RWPE2 (cell line): ENCODE measurements around the gene TAF13.
A peak's percentile ranks its signal among the peaks of the same experiment; 100 is the strongest.

Experiments
- ATAC-seq: fragments of 200-7000 bp; cut with Tn5 transposase; 3 replicates; pipeline ENCODE4 v1.9.1; 2021; ENCODE audit warnings: low read depth
- DNase-seq: peaks from one replicate; pipeline ENCODE4 v3.0.0-alpha.2; 2020; ENCODE audit warnings: low spot score
- H3K27ac ChIP-seq: fragments of 450-650 bp; 2 replicates; pipeline ENCODE4 v1.5.1; 2017; ENCODE audit warnings: mild to moderate bottlenecking; ENCODE audit not compliant: poor library complexity, severe bottlenecking
- H3K27me3 ChIP-seq: fragments of 250-450 bp; sonication (Bioruptor Pico); 2 replicates; pipeline ENCODE4 v1.5.1; 2021; ENCODE audit warnings: mild to moderate bottlenecking, moderate library complexity; ENCODE audit not compliant: insufficient read depth, poor library complexity, severe bottlenecking
- H3K36me3 ChIP-seq: fragments of 250-450 bp; sonication (Bioruptor Pico); 2 replicates; pipeline ENCODE4 v1.5.1; 2020; ENCODE audit warnings: low read depth, mild to moderate bottlenecking, moderate library complexity
- H3K4me1 ChIP-seq: fragments of 250-450 bp; sonication (Bioruptor Pico); 2 replicates; pipeline ENCODE4 v1.5.1; 2021; ENCODE audit warnings: mild to moderate bottlenecking, moderate library complexity; ENCODE audit not compliant: insufficient read depth, poor library complexity, severe bottlenecking
- H3K4me3 ChIP-seq: fragments of 250-450 bp; sonication (Bioruptor Pico); 2 replicates; pipeline ENCODE4 v1.5.1; 2021; ENCODE audit warnings: mild to moderate bottlenecking, moderate library complexity; ENCODE audit not compliant: severe bottlenecking
- H3K9me3 ChIP-seq: fragments of 250-450 bp; sonication (Bioruptor Pico); 2 replicates; pipeline ENCODE4 v1.5.1; 2021; ENCODE audit warnings: mild to moderate bottlenecking, moderate library complexity; ENCODE audit not compliant: severe bottlenecking
- CTCF ChIP-seq: fragments of 450-650 bp; IDR thresholded peaks from one replicate; pipeline ENCODE4 v1.5.1; 2017; ENCODE audit warnings: mild to moderate bottlenecking, moderate library complexity; ENCODE audit not compliant: poor library complexity, severe bottlenecking

TAF13 gene

GRCh38 chr1:109075531-109076490, at the start of gene TAF13:
Gene TAF13, minus strand, starts transcription at chr1:109076003. Its CDS starts 56 bp downstream, at chr1:109075947.
- peaks cover 10% of the 10 kb centered on the region for H3K36me3 ChIP-seq
- H3K4me3 ChIP-seq, result peak within 1 kb of the TSS; percentile 53
- peaks cover 10% of the 10 kb centered on the region for H3K4me1 ChIP-seq
- TF ChIP-seq CTCF, result no peak
- ATAC-seq (peak; percentile 100), DNase-seq (peak; percentile 91)
- H3K27me3 ChIP-seq, result no peaks in the 10 kb centered on the region
- H3K27ac ChIP-seq, result peak within 1 kb of the TSS; percentile 62
- H3K9me3 ChIP-seq, result no peaks in the 10 kb centered on the region

- no peak overlapping the region for H3K4me3 ChIP-seq
- H3K9me3 ChIP-seq, result no peaks in the 10 kb centered on the region
- no peak overlapping the region for H3K27ac ChIP-seq
- no peak for TF ChIP-seq CTCF
- peaks cover 2% of the 10 kb centered on the region for H3K27me3 ChIP-seq
- H3K4me1 ChIP-seq, result no peaks in the 10 kb centered on the region
- no peaks in the 10 kb centered on the region for H3K36me3 ChIP-seq
- ATAC-seq (no peak), DNase-seq (no peak)
Measured at GRCh38 chr1:109120356-109120755, 44.6 kb upstream of the TAF13 start.

- no peak for TF ChIP-seq CTCF
- no peak overlapping the region for H3K27ac ChIP-seq
Measured at GRCh38 chr1:109118089-109118488, 42.3 kb upstream of the TAF13 start.

GRCh38 chr1:109116286-109116685, 40.5 kb upstream of the TAF13 start:
- Histone ChIP-seq H3K9me3 (no peaks in the 10 kb centered on the region), H3K27ac (no peak overlapping the region), H3K4me3 (no peak overlapping the region), H3K36me3 (no peaks in the 10 kb centered on the region), H3K27me3 (peaks cover 37% of the 10 kb centered on the region), H3K4me1 (no peaks in the 10 kb centered on the region)
- ATAC-seq (no peak), DNase-seq (no peak)
- no peak for TF ChIP-seq CTCF

More at GRCh38 chr1:109118089-109118488, 42.3 kb upstream of the TAF13 start:
- H3K27me3 ChIP-seq, result peaks cover 23% of the 10 kb centered on the region
- H3K36me3 ChIP-seq, result no peaks in the 10 kb centered on the region
- no peak overlapping the region for H3K4me3 ChIP-seq
- H3K9me3 ChIP-seq, result no peaks in the 10 kb centered on the region
- ATAC-seq, result no peak
- H3K4me1 ChIP-seq, result no peaks in the 10 kb centered on the region
- DNase-seq, result no peak

GRCh38 chr1:109115685-109116084, 39.9 kb upstream of the TAF13 start:
- no peak for TF ChIP-seq CTCF
- no peaks in the 10 kb centered on the region for H3K9me3 ChIP-seq
- no peak overlapping the region for H3K27ac ChIP-seq

More at GRCh38 chr1:109115685-109116084, 39.9 kb upstream of the TAF13 start:
- Histone ChIP-seq H3K27me3 (peaks cover 37% of the 10 kb centered on the region), H3K4me3 (no peak overlapping the region), H3K36me3 (no peaks in the 10 kb centered on the region), H3K4me1 (no peaks in the 10 kb centered on the region)
- no peak for DNase-seq
- no peak for ATAC-seq
